ENCODE results near the gene FNIP2.

GRCh38 chr4:158854236-158854635 lies 85.4 kb downstream of the FNIP2 start:
- TF ChIP-seq EZH2 (IDR thresholded peaks at IDR 0.05; ENCODE audit: borderline replicate concordance, low read length) (no peak), CTCF (conservative IDR thresholded peaks at IDR 0.05 in 1 of 2, IDR thresholded peaks at IDR 0.05 in 1 of 2; ENCODE audit: extremely low read depth in 1 of 2, insufficient read depth in 1 of 2, low read depth in 1 of 2, low read length in 2 of 2) (no peak)

Data from mammary epithelial cell (primary cell).